IMR-90 (cell line): ENCODE results near the gene KPNA1. TPM values are rescaled to one million over a fixed set of nuclear protein-coding genes. Genes with fewer than 3 reads are reported as not detected.

Experiments
- ATAC-seq: fragments of 200-7000 bp; cut with Tn5 transposase; 2 replicates; pipeline ENCODE4 v1.9.1; 2020; ENCODE audit warnings: low read depth, mild to moderate bottlenecking, moderate library complexity
- BruUV-seq: library from RNA; stranded (reverse); fragments of 400-500 nt; replicated peaks from 2 replicates; lab custom pipeline; 2021; lab: Mats Ljungman, UMichigan
- CTCF ChIA-PET: fragments of 300-600 bp; formaldehyde crosslinking; extraction: SDS; loops from one replicate; lab custom pipeline; 2021; ENCODE audit warnings: antibody characterized with exemption; lab: Yijun Ruan, JAX
- POLR2A ChIA-PET: fragments of 300-600 bp; sonication (Branson Sonifier 250); formaldehyde crosslinking; loops from one replicate; lab custom pipeline; 2022; ENCODE audit warnings: antibody characterized with exemption; ENCODE audit not compliant: unreplicated experiment; lab: Charles Lee
- DNase-seq: peaks from one replicate; pipeline ENCODE4 v3.0.0; 2013
- H2AFZ ChIP-seq: replicated peaks from 2 replicates; pipeline ENCODE3; 2013; ENCODE audit warnings: low read length, mild to moderate bottlenecking; ENCODE audit not compliant: poor library complexity
- H2AK5ac ChIP-seq: 2 replicates; pipeline ENCODE4 v1.6.1; 2013; ENCODE audit warnings: low read depth, low read length, inconsistent platforms
- H2AK9ac ChIP-seq: replicated peaks from 2 replicates; pipeline ENCODE3; 2013; ENCODE audit warnings: mild to moderate bottlenecking, low read depth, low read length, moderate library complexity; ENCODE audit not compliant: poor library complexity
- H2BK120ac ChIP-seq: 2 replicates; pipeline ENCODE4 v1.6.1; 2013; ENCODE audit warnings: low read depth, low read length, inconsistent platforms
- H2BK15ac ChIP-seq: 3 replicates; pipeline ENCODE4 v1.6.1; 2013; ENCODE audit warnings: low read depth, low read length, inconsistent platforms
- H2BK20ac ChIP-seq: 2 replicates; pipeline ENCODE4 v1.6.1; 2013; ENCODE audit warnings: low read depth, mild to moderate bottlenecking, inconsistent platforms, low read length, moderate library complexity
- H2BK5ac ChIP-seq: 2 replicates; pipeline ENCODE4 v1.6.1; 2013; ENCODE audit warnings: mild to moderate bottlenecking, low read depth, low read length, inconsistent platforms; ENCODE audit not compliant: poor library complexity, severe bottlenecking
- H3K14ac ChIP-seq: replicated peaks from 2 replicates; pipeline ENCODE4 v1.6.1; 2013; ENCODE audit warnings: low read depth, low read length, inconsistent platforms
- H3K18ac ChIP-seq: 2 replicates; pipeline ENCODE4 v1.6.1; 2013; ENCODE audit warnings: low read depth, low read length, control low read depth
- H3K23ac ChIP-seq: 2 replicates; pipeline ENCODE4 v1.6.1; 2013; ENCODE audit warnings: low read depth, low read length, inconsistent platforms
- H3K27ac ChIP-seq: 2 replicates; pipeline ENCODE4 v1.5.1; 2013; ENCODE audit warnings: mild to moderate bottlenecking, control low read depth, low read length; ENCODE audit not compliant: insufficient read depth
- H3K27me3 ChIP-seq: 2 replicates; pipeline ENCODE4 v1.6.1; 2013; ENCODE audit warnings: low read length; ENCODE audit not compliant: control insufficient read depth, insufficient read depth
- H3K36me3 ChIP-seq: 2 replicates; pipeline ENCODE4 v1.6.1; 2013; ENCODE audit warnings: low read length, mixed read lengths; ENCODE audit not compliant: control insufficient read depth, insufficient read depth
- H3K4ac ChIP-seq: 2 replicates; pipeline ENCODE4 v1.6.1; 2013; ENCODE audit warnings: low read depth, low read length, inconsistent platforms
- H3K4me1 ChIP-seq: 2 replicates; pipeline ENCODE4 v1.6.1; 2013; ENCODE audit warnings: low read length, mixed read lengths; ENCODE audit not compliant: control insufficient read depth, insufficient read depth
- H3K4me2 ChIP-seq: 2 replicates; pipeline ENCODE4 v1.6.1; 2013; ENCODE audit warnings: low read depth, mild to moderate bottlenecking, control low read depth, low read length, moderate library complexity
- H3K4me3 ChIP-seq: 2 replicates; pipeline ENCODE4 v1.5.1; 2013; ENCODE audit warnings: low read depth, mild to moderate bottlenecking, control low read depth, low read length, moderate library complexity; ENCODE audit not compliant: insufficient read depth
- H3K56ac ChIP-seq: 2 replicates; pipeline ENCODE4 v1.6.1; 2013; ENCODE audit warnings: low read length, inconsistent platforms; ENCODE audit not compliant: insufficient read depth; ENCODE audit errors: extremely low read depth
- H3K79me1 ChIP-seq, 2 experiments: 2 replicates each; pipeline ENCODE4 v1.6.1; 2013; ENCODE audit warnings: low read length in 2 of 2, inconsistent platforms in 1 of 2, low read depth in 1 of 2
- H3K9ac ChIP-seq: 2 replicates; pipeline ENCODE4 v1.6.1; 2013; ENCODE audit warnings: low read depth, low read length, control low read depth
- H3K9me1 ChIP-seq: 2 replicates; pipeline ENCODE4 v1.6.1; 2013; ENCODE audit warnings: low read length, inconsistent platforms; ENCODE audit not compliant: insufficient read depth
- H3K9me3 ChIP-seq: 2 replicates; pipeline ENCODE4 v1.6.1; 2013; ENCODE audit warnings: low read length; ENCODE audit not compliant: control insufficient read depth, insufficient read depth
- H4K20me1 ChIP-seq: 2 replicates; pipeline ENCODE4 v1.6.1; 2013; ENCODE audit warnings: low read length, inconsistent platforms; ENCODE audit not compliant: insufficient read depth
- H4K5ac ChIP-seq: 2 replicates; pipeline ENCODE4 v1.6.1; 2013; ENCODE audit warnings: mild to moderate bottlenecking, low read depth, low read length, control low read depth
- H4K8ac ChIP-seq, 2 experiments: 2 replicates each; pipeline ENCODE4 v1.6.1; 2013; ENCODE audit warnings: low read depth in 2 of 2, low read length in 2 of 2, control low read depth in 1 of 2, inconsistent platforms in 1 of 2
- H4K91ac ChIP-seq: 2 replicates; pipeline ENCODE4 v1.6.1; 2013; ENCODE audit warnings: low read depth, low read length, inconsistent platforms; ENCODE audit not compliant: insufficient read depth
- BHLHE40 ChIP-seq: fragments of 150-350 bp; IDR thresholded peaks from 2 replicates; pipeline ENCODE4 v1.6.1; 2016; ENCODE audit warnings: mild to moderate bottlenecking, low read depth, low read length
- CEBPB ChIP-seq: IDR thresholded peaks from 2 replicates; pipeline ENCODE4 v1.6.1; 2012; ENCODE audit warnings: low read depth, low read length, improper control_type of control experiment
- CHD1 ChIP-seq: IDR thresholded peaks from 2 replicates; pipeline ENCODE4 v1.6.1; 2012; ENCODE audit warnings: low read depth, low read length, improper control_type of control experiment
- ELK1 ChIP-seq: fragments of 150-350 bp; IDR thresholded peaks from 2 replicates; pipeline ENCODE4 v1.6.1; 2016; ENCODE audit warnings: low read depth, mild to moderate bottlenecking, low read length, moderate library complexity, borderline replicate concordance
- FOS ChIP-seq: fragments of 150-350 bp; IDR thresholded peaks from 2 replicates; pipeline ENCODE4 v1.6.1; 2016; ENCODE audit warnings: low read depth, low read length
- MAFK ChIP-seq: IDR thresholded peaks from 2 replicates; pipeline ENCODE4 v1.6.1; 2012; ENCODE audit warnings: low read depth, low read length, improper control_type of control experiment
- MAZ ChIP-seq: IDR thresholded peaks from 2 replicates; pipeline ENCODE4 v1.6.1; 2012; ENCODE audit warnings: low read depth, mild to moderate bottlenecking, low read length, improper control_type of control experiment, moderate library complexity, borderline replicate concordance
- MXI1 ChIP-seq: IDR thresholded peaks from 2 replicates; pipeline ENCODE4 v1.6.1; 2012; ENCODE audit warnings: low read depth, mild to moderate bottlenecking, low read length, moderate library complexity, borderline replicate concordance
- NFE2L2 ChIP-seq: fragments of 150-350 bp; IDR thresholded peaks from 2 replicates; pipeline ENCODE4 v1.6.1; 2016; ENCODE audit warnings: low read depth, mild to moderate bottlenecking, low read length
- POLR2A ChIP-seq: IDR thresholded peaks from 2 replicates; pipeline ENCODE4 v1.6.1; 2012; ENCODE audit warnings: mild to moderate bottlenecking, low read depth, low read length
- RAD21 ChIP-seq: IDR thresholded peaks from 2 replicates; pipeline ENCODE4 v1.6.1; 2012; ENCODE audit warnings: low read length, improper control_type of control experiment
- RCOR1 ChIP-seq: IDR thresholded peaks from 2 replicates; pipeline ENCODE4 v1.6.1; 2012; ENCODE audit warnings: mild to moderate bottlenecking, low read length, improper control_type of control experiment; ENCODE audit not compliant: insufficient replicate concordance
- RFX5 ChIP-seq: IDR thresholded peaks from 2 replicates; pipeline ENCODE4 v1.8.0; 2012; ENCODE audit warnings: low read depth, mild to moderate bottlenecking, low read length, moderate library complexity
- SMC3 ChIP-seq: fragments of 150-350 bp; IDR thresholded peaks from 2 replicates; pipeline ENCODE4 v1.6.1; 2016; ENCODE audit warnings: low read depth, mild to moderate bottlenecking, antibody characterized with exemption, low read length, moderate library complexity
- WGBS, 2 experiments: methylation state at CpG; one replicate each; pipeline versions ENCODE4 v1.1.5 to v1.1.7; 2013; ENCODE audit warnings: missing lambda C conversion rate in 2 of 2; ENCODE audit not compliant: insufficient read length in 1 of 2; ENCODE audit errors: extremely low coverage in 2 of 2; 5-methylcytosine and 5-hydroxymethylcytosine counted together
- dilution Hi-C: fragments of 300-500 bp; cut with HindIII; formaldehyde crosslinking; loops from one replicate; pipeline ENCODE4 v1.14.3; 2018; ENCODE audit warnings: low sequenced_read_pairs; ENCODE audit not compliant: unreplicated experiment
- in situ Hi-C: fragments of 300-500 bp; cut with MboI; formaldehyde crosslinking; loops from 3 replicates; pipeline ENCODE4 v1.14.3; 2019; ENCODE audit warnings: low sequenced_read_pairs, inconsistent platforms, mixed read lengths
- intact Hi-C: fragments of 100-400 bp; cut with micrococcal nuclease; formaldehyde crosslinking; loops from 2 replicates; pipeline ENCODE4 v1.10.0; 2022
- polyA plus RNA-seq, 3 experiments: library from polyadenylated mRNA; depleted of rRNA; stranded (reverse); fragments of >200 nt; gene quantifications; 2 replicates each; pipeline ENCODE4 v1.2.3, GENCODE V29; 2012; ENCODE audit warnings: low replicate concordance in 1 of 3
- total RNA-seq: library from RNA; depleted of rRNA; stranded (reverse); fragments of >200 nt; gene quantifications from 2 replicates; pipeline ENCODE4 v1.2.3, GENCODE V29; 2012
- TF ChIP-seq, protein P1 (sequence below): fragments of 150-350 bp; IDR thresholded peaks from 2 replicates; pipeline ENCODE4 v1.6.1; 2017; ENCODE audit warnings: mild to moderate bottlenecking, antibody characterized with exemption, low read length, low read depth
- TF ChIP-seq, protein P2 (sequence below): conservative IDR thresholded peaks from 2 replicates; pipeline ENCODE4 v1.5.1; 2012; ENCODE audit warnings: mild to moderate bottlenecking, low read depth, low read length, improper control_type of control experiment

Gene KPNA1
- total and polyA plus RNA-seq, 2 of the 4 experiments (the other 2 are of a cell fraction) = 30.6 to 112 TPM

- no peak overlapping the region for H3K14ac ChIP-seq
- no peak overlapping the region for H2BK120ac ChIP-seq
- peaks cover 37% of the 10 kb centered on the region for H4K20me1 ChIP-seq
- no peak overlapping the region for H3K18ac ChIP-seq
- no peak overlapping the region for H3K56ac ChIP-seq
- WGBS, 2 experiments = 100% methylated on average over 1 of the region's 3 CpGs; no CpG with 5 or more reads in 1 of the 2 experiments
- ChIA-PET CTCF (interaction anchor here (0.6 kb wide), 1 partner anchor 301 kb away, joined by 4 read pairs; no protein-coding TSS in a partner anchor), POLR2A (no interaction called here)
- H3K79me1 ChIP-seq = peaks cover 2 to 18% of the 10 kb centered on the region in 2 experiments; a peak in 2 of 4 replicates
- H3K4me3 ChIP-seq = no peak overlapping the region
- H3K9ac ChIP-seq = no peak overlapping the region
- no peak overlapping the region for H2BK20ac ChIP-seq
- H3K27ac ChIP-seq = no peak overlapping the region
- H3K27me3 ChIP-seq = no peaks in the 10 kb centered on the region
- ATAC-seq = no peak
- in situ Hi-C loops = no loop called here
- no peak overlapping the region for H3K4me2 ChIP-seq
- no peak overlapping the region for H3K4ac ChIP-seq
- H3K9me1 ChIP-seq = peaks cover 10% of the 10 kb centered on the region
- no peak overlapping the region for H3K23ac ChIP-seq
- H2BK5ac ChIP-seq = no peak overlapping the region
- no peak overlapping the region for H4K5ac ChIP-seq
- H2AK9ac ChIP-seq = no peak overlapping the region
- H2AK5ac ChIP-seq = no peak overlapping the region
- no peak overlapping the region for H2BK15ac ChIP-seq
- BruUV-seq = no TSS peak
- H4K91ac ChIP-seq = no peak overlapping the region
- DNase-seq = no peak
- intact Hi-C loops = no loop called here
- H3K4me1 ChIP-seq = 0 out of 2 replicates have a peak, but pooled peaks cover 3% of the 10 kb centered on the region
- no peaks in the 10 kb centered on the region for H3K9me3 ChIP-seq
- H2AFZ ChIP-seq = no peak overlapping the region
- no peak for TF ChIP-seq MAZ
- TF ChIP-seq SMC3 = no peak
- TF ChIP-seq, protein P1, sequence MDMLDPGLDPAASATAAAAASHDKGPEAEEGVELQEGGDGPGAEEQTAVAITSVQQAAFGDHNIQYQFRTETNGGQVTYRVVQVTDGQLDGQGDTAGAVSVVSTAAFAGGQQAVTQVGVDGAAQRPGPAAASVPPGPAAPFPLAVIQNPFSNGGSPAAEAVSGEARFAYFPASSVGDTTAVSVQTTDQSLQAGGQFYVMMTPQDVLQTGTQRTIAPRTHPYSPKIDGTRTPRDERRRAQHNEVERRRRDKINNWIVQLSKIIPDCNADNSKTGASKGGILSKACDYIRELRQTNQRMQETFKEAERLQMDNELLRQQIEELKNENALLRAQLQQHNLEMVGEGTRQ = no peak
- no peak for TF ChIP-seq RAD21
- no peak for TF ChIP-seq RCOR1
- TF ChIP-seq CEBPB = no peak
- TF ChIP-seq FOS = no peak
- no peak for TF ChIP-seq POLR2A
- no peak for TF ChIP-seq BHLHE40
- TF ChIP-seq NFE2L2 = no peak
- TF ChIP-seq CHD1 = no peak
- TF ChIP-seq MXI1 = no peak
- TF ChIP-seq RFX5 = no peak
- TF ChIP-seq ELK1 = no peak
- TF ChIP-seq, protein P2, sequence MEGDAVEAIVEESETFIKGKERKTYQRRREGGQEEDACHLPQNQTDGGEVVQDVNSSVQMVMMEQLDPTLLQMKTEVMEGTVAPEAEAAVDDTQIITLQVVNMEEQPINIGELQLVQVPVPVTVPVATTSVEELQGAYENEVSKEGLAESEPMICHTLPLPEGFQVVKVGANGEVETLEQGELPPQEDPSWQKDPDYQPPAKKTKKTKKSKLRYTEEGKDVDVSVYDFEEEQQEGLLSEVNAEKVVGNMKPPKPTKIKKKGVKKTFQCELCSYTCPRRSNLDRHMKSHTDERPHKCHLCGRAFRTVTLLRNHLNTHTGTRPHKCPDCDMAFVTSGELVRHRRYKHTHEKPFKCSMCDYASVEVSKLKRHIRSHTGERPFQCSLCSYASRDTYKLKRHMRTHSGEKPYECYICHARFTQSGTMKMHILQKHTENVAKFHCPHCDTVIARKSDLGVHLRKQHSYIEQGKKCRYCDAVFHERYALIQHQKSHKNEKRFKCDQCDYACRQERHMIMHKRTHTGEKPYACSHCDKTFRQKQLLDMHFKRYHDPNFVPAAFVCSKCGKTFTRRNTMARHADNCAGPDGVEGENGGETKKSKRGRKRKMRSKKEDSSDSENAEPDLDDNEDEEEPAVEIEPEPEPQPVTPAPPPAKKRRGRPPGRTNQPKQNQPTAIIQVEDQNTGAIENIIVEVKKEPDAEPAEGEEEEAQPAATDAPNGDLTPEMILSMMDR = no peak
- TF ChIP-seq MAFK = no peak
- no peaks in the 10 kb centered on the region for H3K36me3 ChIP-seq
- H4K8ac ChIP-seq = no peak overlapping the region
- dilution Hi-C loops = no loop called here
These were observed 1.1 kb upstream of the KPNA1 start for GRCh38 chr3:122515870-122516269.
